ENCODE measurements around the gene MX1. TPM values are rescaled to one million over a fixed set of nuclear protein-coding genes. Genes with fewer than 3 reads are reported as not detected.

MX1 gene
- total RNA-seq, 1 experiment from 2014 or later = 1.2 TPM

GRCh38 chr21:41402231-41402630 lies 23.8 kb upstream of the MX1 start:
- no peak for DNase-seq (ENCODE audit: low spot score)
- H3K27ac ChIP-seq (ENCODE audit: low read depth, low read length, poor library complexity, severe bottlenecking) = no peak overlapping the region
- ChIA-PET POLR2A (ENCODE audit: low non-redundant PET) (no interaction called here), CTCF (no interaction called here)
- H3K27me3 ChIP-seq (replicated peaks; ENCODE audit: insufficient read depth, low read depth, low read length, poor library complexity) = no peaks in the 10 kb centered on the region
- no peaks in the 10 kb centered on the region for H3K36me3 ChIP-seq (ENCODE audit: insufficient read depth, low read length, poor library complexity, severe bottlenecking)
- TF ChIP-seq EZH2 (IDR thresholded peaks at IDR 0.05; ENCODE audit: borderline replicate concordance, low read depth, low read length, poor library complexity, severe bottlenecking) (no peak), CTCF (conservative IDR thresholded peaks at IDR 0.05; ENCODE audit: low read depth, low read length) (no peak)
- H3K4me1 ChIP-seq (ENCODE audit: insufficient read depth, low read length, poor library complexity, severe bottlenecking) = no peaks in the 10 kb centered on the region
- H3K4me3 ChIP-seq (ENCODE audit: low read depth, low read length, poor library complexity, severe bottlenecking) = no peak overlapping the region
- intact Hi-C loops (cut with micrococcal nuclease; ENCODE audit: unreplicated experiment) = no loop called here
- no TSS peak for BruUV-seq (replicated peaks)
- H3K9me3 ChIP-seq (ENCODE audit: low read depth, low read length, poor library complexity, severe bottlenecking) = no peaks in the 10 kb centered on the region

GRCh38 chr21:41402796-41403195 lies 23.2 kb upstream of the MX1 start:
- CTCF ChIA-PET = no interaction called here
- H3K9me3 ChIP-seq (ENCODE audit: low read depth, low read length, poor library complexity, severe bottlenecking) = no peaks in the 10 kb centered on the region
- no peaks in the 10 kb centered on the region for H3K27me3 ChIP-seq (replicated peaks; ENCODE audit: insufficient read depth, low read depth, low read length, poor library complexity)
- no peak for DNase-seq (ENCODE audit: low spot score)
- POLR2A ChIA-PET (ENCODE audit: low non-redundant PET) = no interaction called here
- H3K36me3 ChIP-seq (ENCODE audit: insufficient read depth, low read length, poor library complexity, severe bottlenecking) = no peaks in the 10 kb centered on the region
- no peaks in the 10 kb centered on the region for H3K4me1 ChIP-seq (ENCODE audit: insufficient read depth, low read length, poor library complexity, severe bottlenecking)
- intact Hi-C loops (cut with micrococcal nuclease; ENCODE audit: unreplicated experiment) = no loop called here
- TF ChIP-seq CTCF (conservative IDR thresholded peaks at IDR 0.05; ENCODE audit: low read depth, low read length) = no peak
- no peak for TF ChIP-seq EZH2 (IDR thresholded peaks at IDR 0.05; ENCODE audit: borderline replicate concordance, low read depth, low read length, poor library complexity, severe bottlenecking)
- H3K27ac ChIP-seq (ENCODE audit: low read depth, low read length, poor library complexity, severe bottlenecking) = no peak overlapping the region
- H3K4me3 ChIP-seq (ENCODE audit: low read depth, low read length, poor library complexity, severe bottlenecking) = no peak overlapping the region
- BruUV-seq (replicated peaks) = no TSS peak

- ChIA-PET CTCF (no interaction called here), POLR2A (ENCODE audit: low non-redundant PET) (no interaction called here)
- Histone ChIP-seq H3K27ac (ENCODE audit: low read depth, low read length, poor library complexity, severe bottlenecking) (no peak overlapping the region), H3K27me3 (replicated peaks; ENCODE audit: insufficient read depth, low read depth, low read length, poor library complexity) (no peaks in the 10 kb centered on the region), H3K9me3 (ENCODE audit: low read depth, low read length, poor library complexity, severe bottlenecking) (no peaks in the 10 kb centered on the region), H3K4me1 (ENCODE audit: insufficient read depth, low read length, poor library complexity, severe bottlenecking) (no peaks in the 10 kb centered on the region), H3K4me3 (ENCODE audit: low read depth, low read length, poor library complexity, severe bottlenecking) (no peak overlapping the region), H3K36me3 (ENCODE audit: insufficient read depth, low read length, poor library complexity, severe bottlenecking) (no peaks in the 10 kb centered on the region)
- no TSS peak for BruUV-seq (replicated peaks)
- DNase-seq (ENCODE audit: low spot score) = no peak
- no peak for TF ChIP-seq EZH2 (IDR thresholded peaks at IDR 0.05; ENCODE audit: borderline replicate concordance, low read depth, low read length, poor library complexity, severe bottlenecking)
- TF ChIP-seq CTCF (conservative IDR thresholded peaks at IDR 0.05; ENCODE audit: low read depth, low read length) = no peak
- intact Hi-C loops (cut with micrococcal nuclease; ENCODE audit: unreplicated experiment) = no loop called here
These were observed 22.7 kb upstream of the MX1 start for GRCh38 chr21:41403331-41403730.
